Upper lobe of right lung (tissue), 1 donor: Measurements from ENCODE around the gene RPRD1A. TPM values are rescaled to one million over a fixed set of nuclear protein-coding genes. Genes with fewer than 3 reads are reported as not detected.

Experiments
- ATAC-seq: fragments of 200-7000 bp; cut with Tn5 transposase; one replicate; pipeline ENCODE4 v1.9.1; 2020; ENCODE audit warnings: mild to moderate bottlenecking, moderate library complexity
- DNase-seq: peaks from one replicate; pipeline ENCODE4 v3.0.0-alpha.2; 2020
- H3K27ac ChIP-seq: fragments of 200-600 bp; one replicate; pipeline ENCODE4 v1.8.0; 2022
- H3K27me3 ChIP-seq: fragments of 200-600 bp; one replicate; pipeline ENCODE4 v1.8.0; 2022; ENCODE audit warnings: mild to moderate bottlenecking
- H3K36me3 ChIP-seq: fragments of 200-600 bp; one replicate; pipeline ENCODE4 v1.8.0; 2022
- H3K4me1 ChIP-seq: fragments of 200-600 bp; one replicate; pipeline ENCODE4 v1.8.0; 2022
- H3K4me3 ChIP-seq: fragments of 200-600 bp; one replicate; pipeline ENCODE4 v1.8.0; 2022; ENCODE audit warnings: mild to moderate bottlenecking
- H3K9me3 ChIP-seq: fragments of 200-600 bp; one replicate; pipeline ENCODE4 v1.8.0; 2022
- CTCF ChIP-seq: fragments of 200-600 bp; IDR thresholded peaks from one replicate; pipeline ENCODE4 v1.8.0; 2022; ENCODE audit warnings: antibody characterized with exemption
- intact Hi-C: fragments of 100-400 bp; cut with DNase I; formaldehyde crosslinking; loops from one replicate; pipeline ENCODE4 v1.11.0; 2022
- total RNA-seq: library from RNA; stranded (reverse); fragmentation: NEBNext Ultra II Directional; extraction: Animal tissue kit (Norgen Biotek cat#: 25700); gene quantifications from one replicate; pipeline ENCODE4 v1.2.1, GENCODE V29; 2021
- donor health status: DM: no; HTN: yes; CAD: no; lungs with severe emphysema.

RPRD1A gene
- total RNA-seq, 1 donor from 2014 or later: 45.4 TPM

GRCh38 chr18:35962320-35962719, 105.0 kb downstream of the RPRD1A start:
- intact Hi-C loops: no loop called here

DNA sequence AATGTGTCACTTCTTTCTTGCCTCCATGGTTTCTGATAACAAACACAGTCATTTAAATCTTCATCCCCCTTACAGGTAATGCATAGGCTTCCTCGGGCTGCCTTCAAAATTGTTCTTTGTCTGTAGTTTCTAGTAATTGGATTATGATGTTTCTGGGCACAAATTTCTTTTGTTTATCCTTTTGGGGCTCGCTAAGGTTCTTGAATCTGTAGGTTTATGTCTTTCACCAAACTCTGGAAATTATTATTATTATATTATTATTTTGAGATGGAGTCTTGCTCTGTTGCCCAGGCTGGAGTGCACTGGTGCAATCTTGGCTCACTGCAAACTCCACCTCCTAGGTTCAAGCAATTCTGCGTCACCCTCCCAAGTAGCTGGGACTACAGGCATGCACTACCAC, 111.1 kb downstream of the RPRD1A start:
- Histone ChIP-seq H3K4me1 (no peaks in the 10 kb centered on the region), H3K9me3 (no peaks in the 10 kb centered on the region), H3K27me3 (no peaks in the 10 kb centered on the region), H3K4me3 (no peak overlapping the region), H3K27ac (no peak overlapping the region), H3K36me3 (no peaks in the 10 kb centered on the region)
- TF ChIP-seq CTCF: no peak
- ATAC-seq: no peak
- DNase-seq: no peak
- intact Hi-C loops: no loop called here

More at GRCh38 chr18:35962320-35962719, 105.0 kb downstream of the RPRD1A start:
- H3K9me3 ChIP-seq: no peaks in the 10 kb centered on the region
- DNase-seq (no peak), ATAC-seq (no peak)
- H3K4me1 ChIP-seq: no peaks in the 10 kb centered on the region
- no peak for TF ChIP-seq CTCF
- no peak overlapping the region for H3K4me3 ChIP-seq
- no peak overlapping the region for H3K27ac ChIP-seq
- H3K36me3 ChIP-seq: no peaks in the 10 kb centered on the region
- H3K27me3 ChIP-seq: no peaks in the 10 kb centered on the region

GRCh38 chr18:35953688-35954087, 113.7 kb downstream of the RPRD1A start:
- Histone ChIP-seq H3K9me3 (no peaks in the 10 kb centered on the region), H3K4me1 (peaks cover 5% of the 10 kb centered on the region), H3K4me3 (no peak overlapping the region), H3K27ac (no peak overlapping the region), H3K36me3 (no peaks in the 10 kb centered on the region), H3K27me3 (no peaks in the 10 kb centered on the region)
- no peak for DNase-seq
- no peak for ATAC-seq
- intact Hi-C loops: no loop called here
- TF ChIP-seq CTCF: no peak

GRCh38 chr18:35950628-35950982, 116.8 kb downstream of the RPRD1A start:
- H3K4me1 ChIP-seq: peaks cover 5% of the 10 kb centered on the region
- H3K27ac ChIP-seq: no peak overlapping the region
- ATAC-seq (no peak), DNase-seq (no peak)
- no peak for TF ChIP-seq CTCF
- H3K27me3 ChIP-seq: no peaks in the 10 kb centered on the region
- intact Hi-C loops: no loop called here
- H3K9me3 ChIP-seq: no peaks in the 10 kb centered on the region
- H3K36me3 ChIP-seq: no peaks in the 10 kb centered on the region
- peak overlapping the region; percentile 53 for H3K4me3 ChIP-seq

DNA sequence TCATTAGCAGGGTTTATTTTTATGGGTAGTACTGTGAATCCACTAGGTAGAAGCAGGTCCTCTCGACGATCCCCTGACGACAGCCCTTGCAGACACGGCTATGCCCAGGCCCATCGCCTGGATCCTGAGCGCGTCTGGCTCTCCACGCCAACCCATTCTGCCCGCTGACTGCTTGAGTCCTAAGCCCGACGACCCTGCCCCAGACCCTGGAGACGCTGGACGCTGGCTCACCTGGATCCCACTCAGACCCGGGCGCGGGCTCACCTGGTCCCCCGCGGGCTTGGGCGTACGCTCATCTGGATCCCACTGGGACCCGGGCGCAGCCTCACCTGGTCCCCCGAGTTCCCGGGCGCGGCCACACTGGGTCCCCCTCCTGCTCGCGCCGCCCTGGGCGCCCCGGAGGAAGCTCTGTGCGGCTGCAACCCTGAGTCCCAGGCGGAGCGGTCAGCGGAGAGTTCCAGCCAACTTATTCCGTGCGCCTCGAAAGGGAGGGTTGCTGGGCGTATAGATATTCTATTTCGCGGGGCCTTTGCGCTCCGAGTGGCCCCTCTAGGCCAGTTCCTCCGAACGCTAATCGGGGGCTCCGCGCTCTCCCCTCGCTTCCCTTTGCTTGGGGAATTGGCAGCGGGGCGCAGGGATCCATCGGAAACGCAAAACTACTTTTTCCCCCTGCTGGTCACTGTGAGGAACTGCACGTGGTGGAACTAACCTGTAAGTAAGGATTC, 117.3 kb downstream of the RPRD1A start:
- H3K4me3 ChIP-seq: peak overlapping the region; percentile 53
- H3K27ac ChIP-seq: no peak overlapping the region
- no peaks in the 10 kb centered on the region for H3K9me3 ChIP-seq
- H3K4me1 ChIP-seq: peaks cover 5% of the 10 kb centered on the region
- peak; percentile 98 for TF ChIP-seq CTCF
- intact Hi-C loops: loop anchor here (5.0 kb wide), 1 partner anchor 193 kb away; no protein-coding TSS in a partner anchor
- peak; percentile 73 for DNase-seq
- ATAC-seq: peak; percentile 95
- no peaks in the 10 kb centered on the region for H3K27me3 ChIP-seq
- no peaks in the 10 kb centered on the region for H3K36me3 ChIP-seq
